Measurements from ENCODE around the gene RHOV.

The RHOV gene

GRCh38 chr15:40826423-40827075, 47.5 kb downstream of the RHOV start:
- no peak overlapping the region for H3K4me3 ChIP-seq (ENCODE audit: control insufficient read depth, low read depth, low read length)
- TF ChIP-seq CTCF (conservative IDR thresholded peaks at IDR 0.05; ENCODE audit: control insufficient read depth, insufficient read depth, low read depth, low read length): no peak
- DNase-seq (ENCODE audit: low read depth): no peak

GRCh38 chr15:40825661-40826422, 48.2 kb downstream of the RHOV start:
- no peak for DNase-seq (ENCODE audit: low read depth)
- TF ChIP-seq CTCF (conservative IDR thresholded peaks at IDR 0.05; ENCODE audit: control insufficient read depth, insufficient read depth, low read depth, low read length): no peak
- H3K4me3 ChIP-seq (ENCODE audit: control insufficient read depth, low read depth, low read length): no peak overlapping the region

- no peak overlapping the region for H3K4me3 ChIP-seq (ENCODE audit: control insufficient read depth, low read depth, low read length)
- DNase-seq (ENCODE audit: low read depth): no peak
- TF ChIP-seq CTCF (conservative IDR thresholded peaks at IDR 0.05; ENCODE audit: control insufficient read depth, insufficient read depth, low read depth, low read length): no peak
Observed at GRCh38 chr15:40823572-40824343, 50.3 kb downstream of the RHOV start.
